ENCODE measurements around the gene TRIO.

Gene TRIO

GRCh38 chr5:14376789-14377188, 233.6 kb downstream of the TRIO start:
- Histone ChIP-seq H3K56ac (ENCODE audit: low read length) (no peak overlapping the region), H2BK120ac (ENCODE audit: low read depth, low read length) (no peak overlapping the region), H3K23ac (ENCODE audit: low read length) (no peak overlapping the region), H3K4ac (ENCODE audit: low read depth, low read length) (no peak overlapping the region), H2AK5ac (ENCODE audit: low read length) (no peak overlapping the region), H3K4me2 (ENCODE audit: low read length) (no peak overlapping the region), H3K4me1 (ENCODE audit: control insufficient read depth, low read depth, low read length) (peaks cover 2% of the 10 kb centered on the region), H4K8ac (ENCODE audit: low read depth, low read length) (no peak overlapping the region), H3K79me2 (ENCODE audit: control insufficient read depth, insufficient read depth, low read length) (no peaks in the 10 kb centered on the region), H3K79me1 (ENCODE audit: low read length) (no peaks in the 10 kb centered on the region), H3K27ac (ENCODE audit: low read depth, low read length) (no peak overlapping the region), H3K4me3 (ENCODE audit: low read length) (no peak overlapping the region), H3K36me3 (ENCODE audit: control insufficient read depth, insufficient read depth, low read length) (peaks cover 8% of the 10 kb centered on the region), H3K27me3 (ENCODE audit: insufficient read depth, low read length, poor library complexity) (no peaks in the 10 kb centered on the region), H4K5ac (ENCODE audit: low read length) (no peak overlapping the region), H3K18ac (ENCODE audit: low read length) (no peak overlapping the region), H2BK15ac (replicated peaks; ENCODE audit: low read depth) (no peak overlapping the region), H2BK5ac (ENCODE audit: low read length) (no peak overlapping the region), H3K9ac (ENCODE audit: low read length) (no peak overlapping the region)
- no CpG with 5 or more reads among the region's 3 CpGs for WGBS (ENCODE audit: extremely low coverage, insufficient coverage, low lambda C conversion rate)
- DNase-seq, result no peak

- Histone ChIP-seq H2BK120ac (ENCODE audit: low read depth, low read length) (no peak overlapping the region), H2BK5ac (ENCODE audit: low read length) (no peak overlapping the region), H3K4me3 (ENCODE audit: low read length) (no peak overlapping the region), H3K27me3 (ENCODE audit: insufficient read depth, low read length, poor library complexity) (no peaks in the 10 kb centered on the region), H3K4ac (ENCODE audit: low read depth, low read length) (no peak overlapping the region), H4K5ac (ENCODE audit: low read length) (no peak overlapping the region), H2AK5ac (ENCODE audit: low read length) (no peak overlapping the region), H3K4me2 (ENCODE audit: low read length) (no peak overlapping the region), H3K56ac (ENCODE audit: low read length) (no peak overlapping the region), H3K9ac (ENCODE audit: low read length) (no peak overlapping the region), H2BK15ac (replicated peaks; ENCODE audit: low read depth) (no peak overlapping the region), H3K79me2 (ENCODE audit: control insufficient read depth, insufficient read depth, low read length) (no peaks in the 10 kb centered on the region), H4K8ac (ENCODE audit: low read depth, low read length) (no peak overlapping the region), H3K36me3 (ENCODE audit: control insufficient read depth, insufficient read depth, low read length) (peaks cover 5% of the 10 kb centered on the region), H3K18ac (ENCODE audit: low read length) (no peak overlapping the region), H3K79me1 (ENCODE audit: low read length) (no peaks in the 10 kb centered on the region), H3K27ac (ENCODE audit: low read depth, low read length) (no peak overlapping the region), H3K23ac (ENCODE audit: low read length) (no peak overlapping the region), H3K4me1 (ENCODE audit: control insufficient read depth, low read depth, low read length) (no peaks in the 10 kb centered on the region)
- DNase-seq, result peak; percentile 54
- no CpG with 5 or more reads among the region's 35 CpGs for WGBS (ENCODE audit: extremely low coverage, insufficient coverage, low lambda C conversion rate)
Measured at GRCh38 chr5:14379739-14380497, 236.8 kb downstream of the TRIO start.

- no peak overlapping the region for H3K4me2 ChIP-seq (ENCODE audit: low read length)
- no peak overlapping the region for H2BK15ac ChIP-seq (replicated peaks; ENCODE audit: low read depth)
- H2BK120ac ChIP-seq (ENCODE audit: low read depth, low read length), result no peak overlapping the region
- H3K27me3 ChIP-seq (ENCODE audit: insufficient read depth, low read length, poor library complexity), result no peaks in the 10 kb centered on the region
- H4K5ac ChIP-seq (ENCODE audit: low read length), result no peak overlapping the region
- no peaks in the 10 kb centered on the region for H3K4me1 ChIP-seq (ENCODE audit: control insufficient read depth, low read depth, low read length)
- no peak for DNase-seq
- no peak overlapping the region for H3K4me3 ChIP-seq (ENCODE audit: low read length)
- H2AK5ac ChIP-seq (ENCODE audit: low read length), result no peak overlapping the region
- H3K36me3 ChIP-seq (ENCODE audit: control insufficient read depth, insufficient read depth, low read length), result peaks cover 5% of the 10 kb centered on the region
- H3K9ac ChIP-seq (ENCODE audit: low read length), result no peak overlapping the region
- no peak overlapping the region for H2BK5ac ChIP-seq (ENCODE audit: low read length)
- WGBS (ENCODE audit: extremely low coverage, insufficient coverage, low lambda C conversion rate), result no CpG with 5 or more reads among the region's 4 CpGs
- no peak overlapping the region for H3K4ac ChIP-seq (ENCODE audit: low read depth, low read length)
- H3K79me2 ChIP-seq (ENCODE audit: control insufficient read depth, insufficient read depth, low read length), result no peaks in the 10 kb centered on the region
- H3K56ac ChIP-seq (ENCODE audit: low read length), result no peak overlapping the region
- H3K79me1 ChIP-seq (ENCODE audit: low read length), result peaks cover 2% of the 10 kb centered on the region
- no peak overlapping the region for H4K8ac ChIP-seq (ENCODE audit: low read depth, low read length)
- no peak overlapping the region for H3K18ac ChIP-seq (ENCODE audit: low read length)
- H3K23ac ChIP-seq (ENCODE audit: low read length), result no peak overlapping the region
- no peak overlapping the region for H3K27ac ChIP-seq (ENCODE audit: low read depth, low read length)
Measured at GRCh38 chr5:14380712-14381111, 237.6 kb downstream of the TRIO start.

GRCh38 chr5:14382640-14383039, 239.5 kb downstream of the TRIO start:
- H4K8ac ChIP-seq (ENCODE audit: low read depth, low read length), result no peak overlapping the region
- H3K4me1 ChIP-seq (ENCODE audit: control insufficient read depth, low read depth, low read length), result no peaks in the 10 kb centered on the region
- H3K18ac ChIP-seq (ENCODE audit: low read length), result no peak overlapping the region
- H2AK5ac ChIP-seq (ENCODE audit: low read length), result no peak overlapping the region
- no peaks in the 10 kb centered on the region for H3K27me3 ChIP-seq (ENCODE audit: insufficient read depth, low read length, poor library complexity)
- WGBS (ENCODE audit: extremely low coverage, insufficient coverage, low lambda C conversion rate), result no CpG with 5 or more reads among the region's 4 CpGs
- no peak overlapping the region for H2BK15ac ChIP-seq (replicated peaks; ENCODE audit: low read depth)
- no peak overlapping the region for H3K9ac ChIP-seq (ENCODE audit: low read length)
- no peak for DNase-seq
- H4K5ac ChIP-seq (ENCODE audit: low read length), result no peak overlapping the region
- H3K23ac ChIP-seq (ENCODE audit: low read length), result no peak overlapping the region
- no peak overlapping the region for H3K27ac ChIP-seq (ENCODE audit: low read depth, low read length)
- no peak overlapping the region for H3K56ac ChIP-seq (ENCODE audit: low read length)
- H3K79me1 ChIP-seq (ENCODE audit: low read length), result peaks cover 2% of the 10 kb centered on the region
- H3K4me3 ChIP-seq (ENCODE audit: low read length), result no peak overlapping the region
- H3K4ac ChIP-seq (ENCODE audit: low read depth, low read length), result no peak overlapping the region
- H3K79me2 ChIP-seq (ENCODE audit: control insufficient read depth, insufficient read depth, low read length), result no peaks in the 10 kb centered on the region
- no peak overlapping the region for H2BK5ac ChIP-seq (ENCODE audit: low read length)
- no peak overlapping the region for H2BK120ac ChIP-seq (ENCODE audit: low read depth, low read length)
- no peak overlapping the region for H3K4me2 ChIP-seq (ENCODE audit: low read length)
- H3K36me3 ChIP-seq (ENCODE audit: control insufficient read depth, insufficient read depth, low read length), result peaks cover 5% of the 10 kb centered on the region

GRCh38 chr5:14383923-14384322, 240.8 kb downstream of the TRIO start:
- Histone ChIP-seq H3K27ac (ENCODE audit: low read depth, low read length) (no peak overlapping the region), H3K36me3 (ENCODE audit: control insufficient read depth, insufficient read depth, low read length) (peaks cover 3% of the 10 kb centered on the region), H3K23ac (ENCODE audit: low read length) (no peak overlapping the region), H3K4ac (ENCODE audit: low read depth, low read length) (no peak overlapping the region), H4K8ac (ENCODE audit: low read depth, low read length) (no peak overlapping the region), H2AK5ac (ENCODE audit: low read length) (no peak overlapping the region), H3K18ac (ENCODE audit: low read length) (no peak overlapping the region), H2BK5ac (ENCODE audit: low read length) (no peak overlapping the region), H3K4me1 (ENCODE audit: control insufficient read depth, low read depth, low read length) (no peaks in the 10 kb centered on the region), H2BK15ac (replicated peaks; ENCODE audit: low read depth) (no peak overlapping the region), H3K9ac (ENCODE audit: low read length) (no peak overlapping the region), H3K4me2 (ENCODE audit: low read length) (no peak overlapping the region), H4K5ac (ENCODE audit: low read length) (no peak overlapping the region), H3K79me1 (ENCODE audit: low read length) (peaks cover 2% of the 10 kb centered on the region), H3K56ac (ENCODE audit: low read length) (no peak overlapping the region), H3K4me3 (ENCODE audit: low read length) (no peak overlapping the region), H3K79me2 (ENCODE audit: control insufficient read depth, insufficient read depth, low read length) (no peaks in the 10 kb centered on the region), H2BK120ac (ENCODE audit: low read depth, low read length) (no peak overlapping the region), H3K27me3 (ENCODE audit: insufficient read depth, low read length, poor library complexity) (no peaks in the 10 kb centered on the region)
- DNase-seq, result no peak
- WGBS (ENCODE audit: extremely low coverage, insufficient coverage, low lambda C conversion rate), result no CpG with 5 or more reads among the region's 11 CpGs

- no peak overlapping the region for H2BK5ac ChIP-seq (ENCODE audit: low read length)
- H3K56ac ChIP-seq (ENCODE audit: low read length), result no peak overlapping the region
- H3K79me2 ChIP-seq (ENCODE audit: control insufficient read depth, insufficient read depth, low read length), result no peaks in the 10 kb centered on the region
- no peak for DNase-seq
- H3K27ac ChIP-seq (ENCODE audit: low read depth, low read length), result no peak overlapping the region
- no peak overlapping the region for H3K4me2 ChIP-seq (ENCODE audit: low read length)
- no peak overlapping the region for H4K8ac ChIP-seq (ENCODE audit: low read depth, low read length)
- H2AK5ac ChIP-seq (ENCODE audit: low read length), result no peak overlapping the region
- no peak overlapping the region for H3K4me3 ChIP-seq (ENCODE audit: low read length)
- WGBS (ENCODE audit: extremely low coverage, insufficient coverage, low lambda C conversion rate), result no CpG with 5 or more reads among the region's 15 CpGs
- no peak overlapping the region for H2BK120ac ChIP-seq (ENCODE audit: low read depth, low read length)
- no peaks in the 10 kb centered on the region for H3K27me3 ChIP-seq (ENCODE audit: insufficient read depth, low read length, poor library complexity)
- H3K9ac ChIP-seq (ENCODE audit: low read length), result no peak overlapping the region
- no peak overlapping the region for H3K18ac ChIP-seq (ENCODE audit: low read length)
- no peak overlapping the region for H3K23ac ChIP-seq (ENCODE audit: low read length)
- H3K36me3 ChIP-seq (ENCODE audit: control insufficient read depth, insufficient read depth, low read length), result peaks cover 3% of the 10 kb centered on the region
- H3K4me1 ChIP-seq (ENCODE audit: control insufficient read depth, low read depth, low read length), result no peaks in the 10 kb centered on the region
- H3K4ac ChIP-seq (ENCODE audit: low read depth, low read length), result no peak overlapping the region
- no peak overlapping the region for H4K5ac ChIP-seq (ENCODE audit: low read length)
- no peak overlapping the region for H2BK15ac ChIP-seq (replicated peaks; ENCODE audit: low read depth)
- peaks cover 2% of the 10 kb centered on the region for H3K79me1 ChIP-seq (ENCODE audit: low read length)
Measured at GRCh38 chr5:14385019-14385418, 241.9 kb downstream of the TRIO start.
